NCI-H1694 (cell line): Measurements from ENCODE around the gene PUDP.
A peak's percentile ranks its signal among the peaks of the same experiment; 100 is the strongest.
"Not testable (repeated sequence)": the region's sequence is repeated elsewhere in the genome, so short reads cannot be mapped to it uniquely, and the experiment has no call there.

Experiments used
- DNase-seq: peaks from one replicate; lab custom pipeline; 2025; lab: John Stamatoyannopoulos, UW

The PUDP gene

DNA sequence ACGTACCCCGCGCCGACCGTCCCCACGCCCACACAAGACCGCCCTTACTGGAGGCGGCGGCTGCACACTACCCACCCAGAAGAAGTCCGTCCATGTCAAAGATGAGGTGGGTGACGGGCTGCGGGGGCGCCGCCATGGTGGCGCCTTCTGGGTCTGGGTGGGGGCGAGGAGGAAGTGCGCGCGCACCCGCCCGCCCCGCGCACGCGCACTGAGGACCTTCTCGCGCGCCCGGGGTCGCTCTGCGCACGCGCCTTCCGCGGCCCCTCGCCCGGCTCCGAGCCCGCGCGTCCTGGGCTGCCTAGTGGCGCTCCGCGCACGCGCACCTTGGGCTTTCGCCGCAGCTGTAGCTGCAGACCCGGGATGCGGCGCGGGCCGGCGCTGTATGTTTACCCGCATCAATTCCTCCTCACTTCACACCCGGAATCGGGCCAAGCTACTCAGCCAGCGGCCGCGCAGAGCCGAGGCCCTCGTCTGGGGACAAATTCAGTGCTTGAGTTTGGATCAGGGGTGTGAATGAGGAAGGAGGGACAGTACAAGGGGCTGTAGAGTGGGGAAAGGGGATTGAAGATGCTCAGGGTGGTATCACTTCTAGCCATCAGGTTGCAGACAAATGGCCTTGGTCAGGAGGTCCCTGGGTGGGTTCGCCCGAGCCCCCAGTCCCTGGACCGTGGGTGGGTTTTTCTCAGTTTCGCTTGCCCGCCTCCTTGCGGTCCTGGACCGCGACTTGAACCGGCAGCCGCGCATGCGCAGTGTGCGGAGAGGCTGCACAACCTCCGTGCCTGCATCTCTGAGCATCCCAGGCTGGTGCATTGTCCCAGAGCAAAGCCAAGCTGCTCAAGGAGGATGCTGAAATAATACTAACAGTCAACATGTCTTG lies at the start of gene PUDP:
Gene PUDP, minus strand, starts transcription at position 176 of the 877 bp plus-strand sequence. Its CDS starts 40 bp downstream, at position 136.
- peak; percentile 28 for DNase-seq

DNA sequence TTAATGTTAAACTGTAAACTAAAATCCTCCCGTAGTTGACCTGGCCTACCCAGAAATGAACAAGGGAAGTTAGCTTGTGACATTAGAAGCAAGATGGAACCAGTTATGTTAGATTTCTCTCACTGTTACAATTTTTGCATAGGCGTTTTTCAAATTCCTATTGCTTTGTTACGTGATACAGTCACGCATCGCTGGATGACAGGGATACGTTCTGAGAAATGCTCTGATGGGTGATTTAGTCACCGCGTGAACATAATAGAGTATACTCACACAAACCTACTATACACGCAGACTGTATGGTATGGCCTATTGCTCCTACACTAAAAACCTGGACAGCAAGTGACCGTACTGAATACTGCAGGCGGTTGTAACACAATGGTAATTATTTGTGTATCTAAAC lies 46.7 kb upstream of the PUDP start:
- no peak for DNase-seq

- DNase-seq = no peak
Measured at GRCh38 chrX:7192871-7193270, 44.9 kb upstream of the PUDP start.

DNA sequence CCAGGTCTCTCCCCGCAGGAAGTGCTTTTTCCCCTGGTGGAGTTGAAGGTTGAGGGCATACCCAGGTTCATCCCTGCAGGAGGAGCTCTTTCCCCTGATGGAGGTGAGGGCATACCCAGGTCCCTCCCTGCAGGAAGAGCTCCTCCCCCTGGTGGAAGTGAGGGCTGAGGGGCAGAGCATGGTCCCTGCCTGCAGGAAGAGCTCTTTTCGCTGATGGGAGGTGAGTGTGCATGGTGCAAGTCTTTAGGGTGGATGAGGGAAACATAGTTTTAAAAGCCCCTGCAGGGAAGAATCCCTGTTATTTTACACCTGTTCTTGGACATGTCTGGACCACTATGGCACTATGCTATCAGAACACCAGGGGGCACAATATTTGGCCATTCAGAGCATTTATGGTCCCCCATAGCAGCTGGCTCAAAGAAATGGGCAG lies 43.7 kb upstream of the PUDP start:
- DNase-seq = no peak

DNA sequence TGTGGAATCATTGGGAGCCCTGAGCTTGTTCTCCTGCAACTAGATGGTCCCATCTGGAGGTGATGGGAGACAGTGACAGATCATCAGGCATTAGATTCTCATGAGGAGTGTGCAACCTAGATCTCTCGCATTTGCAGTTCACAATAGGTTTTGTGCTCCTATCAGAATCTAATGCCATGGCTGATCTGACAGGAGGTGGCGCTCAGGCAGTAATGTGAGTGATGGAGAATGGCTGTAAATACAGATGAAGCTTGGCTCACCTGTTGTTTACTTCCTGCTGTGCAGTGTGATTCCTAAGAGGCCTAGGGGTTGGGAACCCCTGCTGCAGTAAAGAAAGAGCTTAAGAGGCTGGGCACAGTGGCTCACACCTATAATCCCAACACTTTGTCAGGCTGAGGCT lies 42.2 kb upstream of the PUDP start:
- no peak for DNase-seq

DNA sequence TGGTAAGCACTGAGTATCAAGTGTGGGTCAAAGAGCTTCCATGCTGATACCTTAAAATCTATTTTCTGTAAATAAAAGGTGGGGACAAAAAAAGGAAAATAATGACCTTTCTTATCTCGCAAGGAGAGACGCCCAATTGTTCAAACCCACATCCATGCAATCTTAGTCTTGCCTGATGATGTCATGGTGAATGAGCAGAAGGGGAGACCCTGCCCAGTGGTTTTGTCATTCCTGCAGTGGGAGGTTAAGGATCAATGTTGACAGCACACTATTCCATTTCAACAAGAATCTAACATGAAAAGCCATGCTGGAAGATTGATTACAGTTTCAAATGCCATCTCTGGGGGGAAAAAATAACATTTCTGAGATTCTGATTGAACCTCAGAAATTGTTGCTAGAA lies 40.7 kb upstream of the PUDP start:
- no peak for DNase-seq

GRCh38 chrX:7184816-7185215 lies 36.9 kb upstream of the PUDP start:
- no peak for DNase-seq

- no peak for DNase-seq
Measured at GRCh38 chrX:7179446-7179845, 31.5 kb upstream of the PUDP start.

DNA sequence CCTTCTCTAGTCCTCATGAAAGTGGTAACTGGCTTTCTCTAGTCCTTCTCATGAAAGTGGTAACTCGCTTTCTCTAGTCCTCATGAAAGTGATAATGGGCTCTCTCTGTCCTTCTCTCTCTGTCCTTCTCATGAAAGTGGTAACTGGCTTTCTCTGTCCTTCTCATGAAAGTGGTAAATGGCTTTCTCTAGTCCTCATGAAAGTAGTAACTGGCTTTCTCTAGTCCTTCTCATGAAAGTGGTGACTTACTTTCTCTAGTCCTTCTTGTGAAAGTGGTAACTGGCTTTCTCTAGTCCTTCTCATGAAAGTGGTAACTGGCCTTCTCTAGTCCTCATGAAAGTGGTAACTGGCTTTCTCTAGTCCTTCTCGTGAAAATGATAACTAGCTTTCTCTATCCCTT lies 30.9 kb upstream of the PUDP start:
- DNase-seq = not testable (repeated sequence)

- DNase-seq = no peak
Measured at GRCh38 chrX:7170898-7171297, 22.9 kb upstream of the PUDP start.

GRCh38 chrX:7169627-7170026 lies 21.7 kb upstream of the PUDP start:
- no peak for DNase-seq

GRCh38 chrX:7168371-7168770 lies 20.4 kb upstream of the PUDP start:
- DNase-seq = no peak

DNA sequence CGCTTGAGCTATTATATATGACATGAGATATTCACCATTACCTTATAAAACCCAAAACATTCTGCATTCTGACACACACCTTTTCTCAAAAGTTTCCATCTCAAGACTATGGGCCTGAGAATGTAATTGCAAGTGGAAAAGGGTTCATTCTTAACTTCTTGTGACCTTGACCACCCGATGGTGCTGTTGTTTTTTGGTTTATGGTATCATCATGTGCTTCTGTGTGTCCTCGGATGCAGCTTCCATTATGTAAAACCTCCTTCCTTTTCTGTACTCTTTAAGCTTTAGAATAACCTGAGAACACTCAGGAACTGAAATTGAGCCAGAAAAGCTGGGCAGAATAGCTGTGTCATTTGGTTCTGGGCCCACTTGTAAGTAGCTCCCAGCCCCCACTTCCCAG lies 16.2 kb upstream of the PUDP start:
- no peak for DNase-seq

- DNase-seq = no peak
Measured at GRCh38 chrX:7163146-7163677, 15.3 kb upstream of the PUDP start.

GRCh38 chrX:7159149-7159861 lies 11.4 kb upstream of the PUDP start:
- DNase-seq = no peak

GRCh38 chrX:7158468-7158990 lies 10.6 kb upstream of the PUDP start:
- DNase-seq = no peak

DNA sequence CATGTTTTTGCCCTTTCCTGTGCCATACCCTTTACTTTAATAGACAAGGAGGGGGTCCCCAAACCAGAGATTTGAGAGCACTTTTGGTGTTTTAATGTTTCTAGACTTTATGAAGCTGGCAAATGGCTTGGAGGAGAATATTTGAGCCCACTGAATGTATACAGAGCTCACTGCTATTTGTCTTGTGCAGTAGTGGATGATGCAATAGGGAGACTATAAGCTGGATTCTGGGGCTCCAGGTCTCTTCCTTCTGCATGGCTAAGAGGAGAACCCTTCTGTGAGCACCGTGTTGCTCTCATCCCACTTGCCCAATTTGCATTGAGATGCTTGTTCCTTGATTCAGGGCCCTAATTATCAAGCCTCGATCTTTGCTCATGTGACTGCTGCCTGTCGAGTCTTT lies 8.9 kb upstream of the PUDP start:
- no peak for DNase-seq

DNA sequence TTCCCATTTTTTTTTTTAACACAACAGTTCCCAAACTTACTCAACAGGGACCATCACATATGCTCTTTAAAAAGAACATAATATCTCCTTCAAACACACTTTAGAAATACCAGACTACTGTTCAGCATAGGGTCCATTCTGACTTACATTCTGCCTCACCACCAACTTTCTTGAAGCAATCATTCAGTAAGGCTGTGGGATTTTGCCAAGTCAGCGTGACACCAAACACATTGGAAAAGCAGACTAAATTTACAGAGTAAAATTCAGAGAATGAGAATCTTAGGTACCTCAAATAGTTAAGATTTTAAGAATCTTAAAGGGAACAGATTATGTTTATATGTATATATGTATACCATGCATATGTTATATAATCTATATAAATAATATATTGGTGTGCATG lies 7.2 kb upstream of the PUDP start:
- DNase-seq = no peak

GRCh38 chrX:7154041-7154597 lies 6.2 kb upstream of the PUDP start:
- no peak for DNase-seq

DNA sequence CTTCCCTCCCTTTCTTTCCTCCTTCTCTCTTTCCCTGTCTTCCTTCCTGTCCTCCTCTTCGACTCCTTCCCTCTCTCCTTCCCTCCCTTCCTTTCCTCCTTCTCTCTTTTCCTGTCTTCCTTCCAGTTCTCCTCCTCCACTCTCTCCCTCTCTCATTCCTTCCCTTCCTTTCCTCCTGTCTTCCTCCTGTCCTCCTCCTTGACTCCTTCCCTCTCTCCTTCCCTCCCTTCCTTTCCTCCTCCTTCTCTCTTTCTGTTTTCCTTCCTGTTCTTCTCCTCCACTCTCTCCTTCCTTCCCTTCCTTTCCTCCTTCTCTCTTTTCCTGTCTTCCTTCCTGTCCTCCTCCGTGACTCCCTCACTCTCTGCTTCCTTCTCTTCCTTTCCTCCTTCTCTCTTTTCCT lies 5.3 kb upstream of the PUDP start:
- DNase-seq = no peak

DNA sequence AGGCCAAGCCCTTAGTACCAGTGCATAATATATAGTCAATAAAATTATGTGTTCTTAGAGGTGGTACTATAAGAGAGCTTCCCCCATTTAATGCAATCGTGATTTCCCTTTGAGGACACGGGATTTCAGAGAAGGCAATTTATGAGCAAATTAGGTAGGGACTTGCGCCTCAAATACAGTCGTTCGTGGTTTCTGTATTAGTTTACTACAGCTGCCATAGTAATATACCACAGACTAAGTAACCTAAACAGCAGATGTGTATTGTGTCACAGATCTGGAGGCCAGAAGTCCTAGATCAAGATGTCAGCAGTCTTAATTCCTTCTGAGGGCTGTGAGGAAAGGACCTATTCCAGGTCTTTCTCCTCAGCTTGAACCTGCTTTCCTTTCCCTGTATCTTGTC lies 1.5 kb upstream of the PUDP start:
- DNase-seq = no peak

GRCh38 chrX:7147413-7147977 lies 458 bp downstream of the PUDP start, which contains the start of gene STS:
STS (plus strand) TSS chrX:7147712; CDS start chrX:7253200, 105,488 bp downstream.
- DNase-seq = peak; percentile 4
